OCI-LY1 (cell line): ENCODE measurements around the gene PACSIN1.

Source experiments
- CTCF ChIP-seq: fragments of 200-600 bp; sonication (generic), shearing (Covaris generic); IDR thresholded peaks from 2 replicates; pipeline ENCODE4 v1.5.1; 2017; ENCODE audit warnings: mild to moderate bottlenecking, antibody characterized with exemption, low read length, moderate library complexity, mixed read lengths
- EZH2 ChIP-seq: fragments of 200-600 bp; sonication (generic), shearing (Covaris generic); IDR thresholded peaks from 2 replicates; pipeline ENCODE4 v1.8.0; 2017; ENCODE audit warnings: borderline replicate concordance, mixed run types, mild to moderate bottlenecking, antibody characterized with exemption, low read length, moderate library complexity, mixed read lengths

DNA sequence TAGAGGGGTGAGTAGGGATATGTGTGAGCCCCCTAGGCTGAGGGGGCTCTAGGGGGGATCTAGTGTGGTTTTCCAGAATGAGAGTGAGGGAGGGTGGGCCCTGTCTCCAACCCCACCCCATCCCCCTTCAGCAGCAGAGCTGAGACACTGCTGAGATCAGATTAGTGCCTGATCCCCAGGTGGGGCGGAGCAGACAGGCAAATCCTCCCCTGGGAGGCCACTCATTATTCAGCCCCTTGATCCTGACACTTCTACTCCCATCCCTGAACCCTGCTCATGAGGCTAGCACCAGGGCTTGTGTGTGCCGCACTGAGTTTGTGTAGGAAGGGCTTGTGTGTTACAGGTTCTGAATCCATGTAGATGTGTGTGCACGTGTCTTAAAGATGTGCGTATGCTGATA lies 47.8 kb downstream of the PACSIN1 start:
- TF ChIP-seq CTCF: no peak
- no peak for TF ChIP-seq EZH2
